ENCODE results near the gene KLC4. TPM values are rescaled to one million over a fixed set of nuclear protein-coding genes. Genes with fewer than 3 reads are reported as not detected.

KLC4 gene
- total and polyA plus RNA-seq, 2 donors from 2014 or later: 33.7 to 39.0 TPM

GRCh38 chr6:43095939-43096338, 36.5 kb downstream of the KLC4 start:
- TF ChIP-seq CTCF (IDR thresholded peaks at IDR 0.05; ENCODE audit: borderline replicate concordance, extremely low read depth, insufficient read depth): no peak
- no peaks in the 10 kb centered on the region for H3K27me3 ChIP-seq (ENCODE audit: control insufficient read depth, insufficient read depth, low read length)
- FAIRE-seq: no peak
- DNase-seq: peak in 2 of 5 donors; percentile 36 to 59
- H3K9ac ChIP-seq (ENCODE audit: low read length in 3 of 3): peak overlapping the region in 1 of 3 donors; percentile 40
- H3K27ac ChIP-seq (ENCODE audit: low read depth in 2 of 2, low read length in 2 of 2): peak overlapping the region; percentile 29 to 33
- intact Hi-C loops (cut with DNase I): no loop called here
- H3K36me3 ChIP-seq (ENCODE audit: control insufficient read depth in 2 of 3, insufficient read depth in 3 of 3, low read length in 3 of 3): no peaks in the 10 kb centered on the region
- peaks cover 6 to 20% (median 18%) of the 10 kb centered on the region in 3 donors for H3K4me1 ChIP-seq (ENCODE audit: control insufficient read depth in 2 of 3, insufficient read depth in 2 of 3, low read depth in 1 of 3, low read length in 3 of 3)
- H3K4me3 ChIP-seq (ENCODE audit: low read length in 3 of 3): peak overlapping the region in 1 of 3 donors; percentile 21
- no peaks in the 10 kb centered on the region for H3K9me3 ChIP-seq (ENCODE audit: control insufficient read depth in 2 of 3, insufficient read depth in 1 of 3, low read length in 3 of 3)

- Histone ChIP-seq H3K4me1 (ENCODE audit: control insufficient read depth in 2 of 3, insufficient read depth in 2 of 3, low read depth in 1 of 3, low read length in 3 of 3) (peaks cover 6 to 20% (median 18%) of the 10 kb centered on the region in 3 donors), H3K4me3 (ENCODE audit: low read length in 3 of 3) (peak overlapping the region in 1 of 3 donors; percentile 21), H3K27me3 (ENCODE audit: control insufficient read depth, insufficient read depth, low read length) (no peaks in the 10 kb centered on the region), H3K36me3 (ENCODE audit: control insufficient read depth in 2 of 3, insufficient read depth in 3 of 3, low read length in 3 of 3) (no peaks in the 10 kb centered on the region), H3K9me3 (ENCODE audit: control insufficient read depth in 2 of 3, insufficient read depth in 1 of 3, low read length in 3 of 3) (no peaks in the 10 kb centered on the region), H3K9ac (ENCODE audit: low read length in 3 of 3) (peak overlapping the region in 1 of 3 donors; percentile 40), H3K27ac (ENCODE audit: low read depth in 2 of 2, low read length in 2 of 2) (peak overlapping the region; percentile 11 to 33)
- intact Hi-C loops (cut with DNase I): no loop called here
- FAIRE-seq (no peak), DNase-seq (peak; percentile 72 to 88 (median 84))
- TF ChIP-seq CTCF (IDR thresholded peaks at IDR 0.05; ENCODE audit: borderline replicate concordance, extremely low read depth, insufficient read depth): no peak
Measured at GRCh38 chr6:43096451-43097097, 37.1 kb downstream of the KLC4 start.

GRCh38 chr6:43097098-43097489, 37.7 kb downstream of the KLC4 start:
- Histone ChIP-seq H3K4me3 (ENCODE audit: low read length in 3 of 3) (no peak overlapping the region), H3K9me3 (ENCODE audit: control insufficient read depth in 2 of 3, insufficient read depth in 1 of 3, low read length in 3 of 3) (no peaks in the 10 kb centered on the region), H3K36me3 (ENCODE audit: control insufficient read depth in 2 of 3, insufficient read depth in 3 of 3, low read length in 3 of 3) (no peaks in the 10 kb centered on the region), H3K27ac (ENCODE audit: low read depth in 2 of 2, low read length in 2 of 2) (peak overlapping the region; percentile 5 to 33), H3K9ac (ENCODE audit: low read length in 3 of 3) (peak overlapping the region in 1 of 3 donors; percentile 28), H3K4me1 (ENCODE audit: control insufficient read depth in 2 of 3, insufficient read depth in 2 of 3, low read depth in 1 of 3, low read length in 3 of 3) (peaks cover 6 to 20% (median 18%) of the 10 kb centered on the region in 3 donors), H3K27me3 (ENCODE audit: control insufficient read depth, insufficient read depth, low read length) (no peaks in the 10 kb centered on the region)
- TF ChIP-seq CTCF (IDR thresholded peaks at IDR 0.05; ENCODE audit: borderline replicate concordance, extremely low read depth, insufficient read depth): no peak
- FAIRE-seq: no peak
- no peak for DNase-seq
- intact Hi-C loops (cut with DNase I): no loop called here

Measured in kidney (tissue), 14 donors.